HEK293T (cell line): ENCODE data around the gene MRPL52.

ENCODE experiments used
- CTCF ChIA-PET: fragments of 350-600 bp; formaldehyde crosslinking; extraction: SDS; loops from one replicate; lab custom pipeline; 2021; ENCODE audit warnings: antibody characterized with exemption, inconsistent platforms; lab: Yijun Ruan, JAX
- POLR2A ChIA-PET: fragments of 350-600 bp; formaldehyde crosslinking; extraction: SDS; loops from one replicate; lab custom pipeline; 2020; ENCODE audit warnings: antibody characterized with exemption, inconsistent platforms; lab: Yijun Ruan, JAX
- DNase-seq: peaks from one replicate; pipeline ENCODE4 v3.0.0; 2012; ENCODE audit warnings: mixed read lengths; ENCODE audit errors: extremely low spot score
- ARNT ChIP-seq: fragments of 450-650 bp; IDR thresholded peaks from 2 replicates; pipeline ENCODE4 v1.6.1; 2017; ENCODE audit warnings: mild to moderate bottlenecking
- BHLHE40 ChIP-seq: fragments of 450-650 bp; IDR thresholded peaks from 2 replicates; pipeline ENCODE4 v1.6.1; 2016; ENCODE audit warnings: mild to moderate bottlenecking, moderate library complexity, borderline replicate concordance
- CTBP1 ChIP-seq: fragments of 450-650 bp; IDR thresholded peaks from 2 replicates; pipeline ENCODE4 v1.6.1; 2016; ENCODE audit warnings: borderline replicate concordance
- ELF4 ChIP-seq: fragments of 450-650 bp; IDR thresholded peaks from 2 replicates; pipeline ENCODE4 v1.6.1; 2017; ENCODE audit warnings: antibody characterized with exemption
- FOXA1 ChIP-seq: fragments of 450-650 bp; IDR thresholded peaks from 2 replicates; pipeline ENCODE4 v1.6.1; 2016; ENCODE audit warnings: mild to moderate bottlenecking
- FOXK2 ChIP-seq: fragments of 450-650 bp; IDR thresholded peaks from 2 replicates; pipeline ENCODE4 v1.6.1; 2016; ENCODE audit warnings: mild to moderate bottlenecking
- FOXM1 ChIP-seq: fragments of 450-650 bp; IDR thresholded peaks from 2 replicates; pipeline ENCODE4 v1.6.1; 2017; ENCODE audit warnings: mild to moderate bottlenecking, borderline replicate concordance
- HDGF ChIP-seq: fragments of 450-650 bp; IDR thresholded peaks from 2 replicates; pipeline ENCODE4 v1.6.1; 2017; ENCODE audit warnings: antibody characterized with exemption, borderline replicate concordance
- L3MBTL2 ChIP-seq: fragments of 450-650 bp; conservative IDR thresholded peaks from 2 replicates; pipeline ENCODE4 v1.6.1; 2016; ENCODE audit warnings: mild to moderate bottlenecking
- LEF1 ChIP-seq: fragments of 450-650 bp; IDR thresholded peaks from 2 replicates; pipeline ENCODE4 v1.6.1; 2017; ENCODE audit warnings: mild to moderate bottlenecking, borderline replicate concordance
- NFRKB ChIP-seq: fragments of 450-650 bp; IDR thresholded peaks from 2 replicates; pipeline ENCODE4 v1.6.1; 2016; ENCODE audit warnings: mild to moderate bottlenecking, moderate library complexity
- SP1 ChIP-seq: fragments of 450-650 bp; IDR thresholded peaks from 2 replicates; pipeline ENCODE4 v1.6.1; 2017
- SUZ12 ChIP-seq: fragments of 450-650 bp; IDR thresholded peaks from 2 replicates; pipeline ENCODE4 v1.6.1; 2016; ENCODE audit warnings: mild to moderate bottlenecking
- TARDBP ChIP-seq: fragments of 450-650 bp; IDR thresholded peaks from 2 replicates; pipeline ENCODE4 v1.6.1; 2016
- ZNF384 ChIP-seq: fragments of 450-650 bp; IDR thresholded peaks from 2 replicates; pipeline ENCODE4 v1.6.1; 2016
- TF ChIP-seq, protein P1 (sequence below): fragments of 450-650 bp; IDR thresholded peaks from 2 replicates; pipeline ENCODE4 v1.6.1; 2016

MRPL52 gene

DNA sequence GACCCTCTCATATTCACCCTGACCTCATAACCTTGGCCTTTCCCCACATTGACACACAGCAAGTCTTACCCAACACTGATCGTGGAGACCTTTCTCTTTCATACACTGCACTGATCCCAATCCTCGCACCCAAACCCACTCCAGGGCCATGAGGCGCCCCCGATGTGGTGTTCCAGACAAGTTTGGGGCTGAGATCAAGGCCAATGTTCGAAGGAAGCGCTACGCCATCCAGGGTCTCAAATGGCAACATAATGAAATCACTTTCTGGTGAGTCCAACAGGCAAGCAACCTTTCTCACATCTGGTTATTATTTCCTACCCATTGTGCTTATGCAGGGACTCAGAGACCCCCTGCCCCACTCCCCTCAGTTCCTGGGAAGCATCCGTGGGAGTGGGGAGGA, 12.1 kb downstream of the MRPL52 start:
- POLR2A ChIA-PET = no interaction called here
- DNase-seq = no peak
- CTCF ChIA-PET = interaction anchor here (1.4 kb wide), 1 partner anchor 19 kb away, joined by 3 read pairs; no protein-coding TSS in a partner anchor
- no peak for TF ChIP-seq L3MBTL2
- TF ChIP-seq SUZ12 = no peak
- no peak for TF ChIP-seq NFRKB
- TF ChIP-seq LEF1 = no peak
- TF ChIP-seq ARNT = no peak
- TF ChIP-seq ELF4 = no peak
- no peak for TF ChIP-seq FOXK2
- TF ChIP-seq BHLHE40 = no peak
- TF ChIP-seq ZNF384 = no peak
- TF ChIP-seq, protein P1, sequence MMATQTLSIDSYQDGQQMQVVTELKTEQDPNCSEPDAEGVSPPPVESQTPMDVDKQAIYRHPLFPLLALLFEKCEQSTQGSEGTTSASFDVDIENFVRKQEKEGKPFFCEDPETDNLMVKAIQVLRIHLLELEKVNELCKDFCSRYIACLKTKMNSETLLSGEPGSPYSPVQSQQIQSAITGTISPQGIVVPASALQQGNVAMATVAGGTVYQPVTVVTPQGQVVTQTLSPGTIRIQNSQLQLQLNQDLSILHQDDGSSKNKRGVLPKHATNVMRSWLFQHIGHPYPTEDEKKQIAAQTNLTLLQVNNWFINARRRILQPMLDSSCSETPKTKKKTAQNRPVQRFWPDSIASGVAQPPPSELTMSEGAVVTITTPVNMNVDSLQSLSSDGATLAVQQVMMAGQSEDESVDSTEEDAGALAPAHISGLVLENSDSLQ = no peak
- no peak for TF ChIP-seq FOXA1
- TF ChIP-seq CTBP1 = no peak
- TF ChIP-seq SP1 = no peak
- TF ChIP-seq TARDBP = no peak
- TF ChIP-seq HDGF = no peak
- TF ChIP-seq FOXM1 = no peak

DNA sequence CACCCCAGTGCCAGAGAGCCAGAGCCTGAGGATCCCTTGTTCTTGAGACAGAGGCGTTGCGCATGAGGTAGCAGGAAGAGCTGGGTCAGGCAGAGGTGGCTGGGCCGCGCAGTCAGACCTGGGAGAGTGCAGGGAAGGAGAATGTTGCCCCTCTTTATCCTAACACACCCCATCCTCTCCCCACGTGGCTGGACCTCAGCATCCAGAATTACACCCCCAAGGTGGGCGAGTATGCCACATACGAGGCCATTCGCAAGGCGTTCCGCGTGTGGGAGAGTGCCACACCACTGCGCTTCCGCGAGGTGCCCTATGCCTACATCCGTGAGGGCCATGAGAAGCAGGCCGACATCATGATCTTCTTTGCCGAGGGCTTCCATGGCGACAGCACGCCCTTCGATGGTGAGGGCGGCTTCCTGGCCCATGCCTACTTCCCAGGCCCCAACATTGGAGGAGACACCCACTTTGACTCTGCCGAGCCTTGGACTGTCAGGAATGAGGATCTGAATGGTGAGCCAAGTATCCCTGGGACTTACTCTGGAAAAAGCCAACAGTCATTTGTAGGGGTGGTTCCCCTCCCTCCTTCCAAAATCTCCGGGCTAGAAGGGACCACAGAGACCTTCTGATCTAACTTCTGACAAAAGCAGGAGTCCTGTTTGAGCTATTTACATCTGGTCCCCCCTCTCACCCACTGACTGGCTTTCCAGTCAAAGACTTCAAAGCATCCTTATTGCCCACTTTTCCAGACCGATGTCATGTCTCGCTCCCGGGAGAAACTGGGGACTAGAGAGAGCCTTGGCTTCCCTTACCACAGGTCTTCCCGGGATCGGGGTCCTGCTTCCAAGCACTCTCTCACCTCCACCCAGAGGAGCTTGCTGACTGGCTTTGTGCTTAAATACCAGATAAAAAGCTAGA, 12.8 kb downstream of the MRPL52 start:
- TF ChIP-seq LEF1 (no peak), ARNT (no peak), CTBP1 (no peak), FOXM1 (no peak), SP1 (no peak), HDGF (no peak), TARDBP (no peak), NFRKB (no peak), ZNF384 (no peak), L3MBTL2 (no peak), FOXK2 (no peak), ELF4 (no peak), FOXA1 (no peak), BHLHE40 (no peak), SUZ12 (no peak)
- TF ChIP-seq, protein P1 = no peak
- DNase-seq = no peak
- ChIA-PET CTCF (interaction anchor here (0.6 kb wide), 1 partner anchor 13 kb away, joined by 3 read pairs; no protein-coding TSS in a partner anchor), POLR2A (interaction anchor here (1.8 kb wide), 1 partner anchor 12 kb away, joined by 4 read pairs; no protein-coding TSS in a partner anchor)

DNA sequence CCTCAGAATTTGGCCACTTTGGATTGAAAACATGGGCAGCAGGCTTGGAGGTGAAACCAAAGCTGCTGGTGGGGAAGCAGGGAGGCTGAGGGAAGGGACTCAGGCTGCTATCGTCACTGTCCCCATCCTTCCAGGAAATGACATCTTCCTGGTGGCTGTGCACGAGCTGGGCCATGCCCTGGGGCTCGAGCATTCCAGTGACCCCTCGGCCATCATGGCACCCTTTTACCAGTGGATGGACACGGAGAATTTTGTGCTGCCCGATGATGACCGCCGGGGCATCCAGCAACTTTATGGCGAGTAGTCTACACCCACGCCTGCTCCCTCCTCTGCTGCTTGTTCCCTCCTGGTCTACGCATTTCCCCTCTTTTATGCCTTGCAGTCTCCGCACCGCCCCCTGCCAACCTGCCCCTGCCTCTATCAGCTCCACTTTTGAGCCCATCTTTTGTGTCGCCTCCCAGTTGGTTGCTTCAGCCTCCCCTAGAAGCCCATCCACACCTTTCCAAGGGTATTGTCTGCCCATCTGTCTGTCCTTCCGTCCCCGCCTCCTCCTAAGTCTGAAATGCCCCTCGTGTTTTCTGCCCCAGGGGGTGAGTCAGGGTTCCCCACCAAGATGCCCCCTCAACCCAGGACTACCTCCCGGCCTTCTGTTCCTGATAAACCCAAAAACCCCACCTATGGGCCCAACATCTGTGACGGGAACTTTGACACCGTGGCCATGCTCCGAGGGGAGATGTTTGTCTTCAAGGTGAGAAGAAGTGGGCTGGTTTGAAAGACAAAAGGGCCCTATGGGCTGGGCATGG, 13.6 kb downstream of the MRPL52 start:
- DNase-seq = no peak
- TF ChIP-seq TARDBP = no peak
- no peak for TF ChIP-seq SP1
- TF ChIP-seq LEF1 = no peak
- no peak for TF ChIP-seq L3MBTL2
- no peak for TF ChIP-seq SUZ12
- POLR2A ChIA-PET = interaction anchor here (1.8 kb wide), 1 partner anchor 13 kb away, joined by 4 read pairs; no protein-coding TSS in a partner anchor
- CTCF ChIA-PET = no interaction called here

DNA sequence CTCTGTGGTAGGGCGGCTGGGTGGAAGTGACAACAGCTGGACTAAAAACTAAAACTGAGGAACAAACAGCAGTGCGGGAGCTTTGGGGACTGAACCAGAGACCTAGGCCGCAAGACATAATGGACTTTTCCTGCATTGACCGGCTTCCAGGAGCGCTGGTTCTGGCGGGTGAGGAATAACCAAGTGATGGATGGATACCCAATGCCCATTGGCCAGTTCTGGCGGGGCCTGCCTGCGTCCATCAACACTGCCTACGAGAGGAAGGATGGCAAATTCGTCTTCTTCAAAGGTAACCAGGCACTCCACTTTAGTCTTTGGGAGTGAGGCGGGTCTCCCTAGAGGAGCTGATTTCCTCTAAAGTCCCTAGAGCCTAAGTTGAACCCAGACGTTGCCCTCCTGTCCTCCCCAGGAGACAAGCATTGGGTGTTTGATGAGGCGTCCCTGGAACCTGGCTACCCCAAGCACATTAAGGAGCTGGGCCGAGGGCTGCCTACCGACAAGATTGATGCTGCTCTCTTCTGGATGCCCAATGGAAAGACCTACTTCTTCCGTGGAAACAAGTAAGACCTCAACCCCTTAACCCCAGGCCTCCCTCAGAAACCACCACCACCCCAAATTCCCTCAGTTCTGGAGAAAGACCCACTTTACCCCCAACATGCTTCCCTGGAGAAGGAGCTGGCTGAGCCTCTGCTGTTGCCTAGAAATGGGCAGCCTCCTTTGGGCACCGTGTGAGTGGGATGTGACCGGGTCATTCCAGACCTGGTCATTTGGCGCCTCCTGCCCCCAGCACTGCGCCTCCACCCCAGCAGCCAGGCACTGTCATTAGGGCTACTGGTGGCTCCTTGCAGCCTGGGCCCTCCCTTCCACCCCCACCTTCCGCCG, 14.8 kb downstream of the MRPL52 start:
- CTCF ChIA-PET = no interaction called here

More for the DNA sequence above, 14.8 kb downstream of the MRPL52 start:
- POLR2A ChIA-PET = interaction anchor here (0.9 kb wide), 1 partner anchor 22 kb away, joined by 3 read pairs; no protein-coding TSS in a partner anchor
- DNase-seq = no peak
- TF ChIP-seq ZNF384 (no peak), NFRKB (no peak), FOXA1 (no peak), LEF1 (no peak), FOXK2 (no peak), HDGF (no peak), SUZ12 (no peak), BHLHE40 (no peak), ARNT (no peak), CTBP1 (no peak), SP1 (no peak), TARDBP (no peak), L3MBTL2 (no peak), FOXM1 (no peak), ELF4 (no peak)
- TF ChIP-seq, protein P1 = no peak
